Stomach smooth muscle (tissue), 2 donors: ENCODE data around the gene XPOT.

Experiments used
- H3K27ac ChIP-seq: one replicate; pipeline ENCODE4 v1.7.0; 2013; ENCODE audit warnings: mild to moderate bottlenecking, low read length, inconsistent platforms
- H3K27me3 ChIP-seq, 2 donors: one replicate each; pipeline ENCODE4 v1.7.0; 2013; ENCODE audit warnings: low read length in 2 of 2; ENCODE audit not compliant: insufficient read depth in 2 of 2, control insufficient read depth in 1 of 2
- H3K36me3 ChIP-seq, 2 donors: one replicate each; pipeline ENCODE4 v1.7.0; 2013; ENCODE audit warnings: low read length in 2 of 2; ENCODE audit not compliant: control insufficient read depth in 2 of 2, insufficient read depth in 2 of 2
- H3K4me1 ChIP-seq: one replicate; pipeline ENCODE4 v1.7.0; 2013; ENCODE audit warnings: low read length; ENCODE audit not compliant: control insufficient read depth, insufficient read depth
- H3K4me3 ChIP-seq, 2 donors: one replicate each; pipeline ENCODE4 v1.7.0; 2013; ENCODE audit warnings: low read length in 2 of 2
- H3K9ac ChIP-seq, 2 donors: one replicate each; pipeline ENCODE4 v1.7.0; 2013; ENCODE audit warnings: low read length in 2 of 2, mild to moderate bottlenecking in 1 of 2
- H3K9me3 ChIP-seq, 2 donors: one replicate each; pipeline ENCODE4 v1.7.0; 2013; ENCODE audit warnings: low read length in 2 of 2; ENCODE audit not compliant: control insufficient read depth in 2 of 2
- donor health status: healthy.
- donor health status: Pancreatic carcinoma.

XPOT gene

GRCh38 chr12:64468966-64469365 is 64.8 kb downstream of the XPOT start:
- Histone ChIP-seq H3K27me3 (no peaks in the 10 kb centered on the region), H3K27ac (no peak overlapping the region), H3K4me1 (no peaks in the 10 kb centered on the region), H3K36me3 (peaks cover 26 to 52% of the 10 kb centered on the region in 2 donors), H3K9me3 (no peaks in the 10 kb centered on the region), H3K9ac (no peak overlapping the region), H3K4me3 (no peak overlapping the region)

GRCh38 chr12:64469455-64470142 is 65.4 kb downstream of the XPOT start:
- Histone ChIP-seq H3K9ac (no peak overlapping the region), H3K4me3 (no peak overlapping the region), H3K9me3 (no peaks in the 10 kb centered on the region), H3K27me3 (no peaks in the 10 kb centered on the region), H3K36me3 (peaks cover 24 to 54% of the 10 kb centered on the region in 2 donors), H3K27ac (no peak overlapping the region), H3K4me1 (no peaks in the 10 kb centered on the region)

DNA sequence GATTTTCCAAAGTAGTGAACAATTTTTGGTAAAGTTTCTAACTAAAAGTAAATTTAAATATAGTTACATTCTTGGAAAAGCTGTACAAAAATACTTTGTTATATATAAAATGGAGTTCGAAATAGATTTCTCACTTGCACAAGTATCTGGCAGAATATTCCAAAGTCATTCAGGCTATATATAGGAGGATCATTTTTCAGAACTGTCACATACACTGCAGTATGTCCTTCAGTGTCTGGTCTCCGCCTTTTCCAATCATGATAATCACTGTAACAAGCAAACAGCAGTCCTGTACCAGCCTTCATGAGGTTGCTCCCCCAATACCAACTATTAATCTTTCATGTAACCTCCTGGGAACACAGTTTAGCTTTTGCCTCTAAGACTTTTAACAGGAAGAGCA is 66.3 kb downstream of the XPOT start:
- H3K9ac ChIP-seq: no peak overlapping the region
- H3K27me3 ChIP-seq: no peaks in the 10 kb centered on the region
- H3K9me3 ChIP-seq: no peaks in the 10 kb centered on the region
- no peak overlapping the region for H3K4me3 ChIP-seq
- H3K27ac ChIP-seq: no peak overlapping the region
- peaks cover 27 to 56% of the 10 kb centered on the region in 2 donors for H3K36me3 ChIP-seq
- no peaks in the 10 kb centered on the region for H3K4me1 ChIP-seq

DNA sequence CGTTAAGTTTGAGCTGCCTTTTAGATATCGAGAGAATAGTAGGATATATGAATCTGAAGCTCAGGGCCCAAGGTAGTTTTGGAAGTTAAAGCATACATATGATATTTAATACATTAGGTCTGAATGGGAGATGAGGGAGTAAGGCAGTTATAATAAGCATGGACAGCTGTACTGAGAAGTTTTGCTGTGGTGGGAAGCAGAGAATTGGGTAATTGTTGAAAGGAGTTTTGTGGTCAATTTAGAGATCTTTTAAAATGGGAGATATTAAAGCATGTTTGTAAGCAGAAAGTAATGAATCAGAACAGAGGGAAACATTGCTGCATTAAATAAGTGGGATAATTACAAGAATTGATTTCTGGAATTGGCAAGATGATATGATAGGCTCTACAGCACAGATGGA is 69.0 kb downstream of the XPOT start:
- Histone ChIP-seq H3K9me3 (no peaks in the 10 kb centered on the region), H3K36me3 (peaks cover 26 to 60% of the 10 kb centered on the region in 2 donors), H3K27me3 (no peaks in the 10 kb centered on the region), H3K4me1 (no peaks in the 10 kb centered on the region), H3K9ac (no peak overlapping the region), H3K4me3 (no peak overlapping the region), H3K27ac (no peak overlapping the region)

- Histone ChIP-seq H3K36me3 (peaks cover 19 to 47% of the 10 kb centered on the region in 2 donors), H3K9ac (no peak overlapping the region), H3K9me3 (no peaks in the 10 kb centered on the region), H3K4me1 (no peaks in the 10 kb centered on the region), H3K27ac (no peak overlapping the region), H3K27me3 (no peaks in the 10 kb centered on the region), H3K4me3 (no peak overlapping the region)
These were observed 71.3 kb downstream of the XPOT start for GRCh38 chr12:64475518-64475917.

GRCh38 chr12:64476844-64477243 is 72.7 kb downstream of the XPOT start:
- H3K9me3 ChIP-seq: no peaks in the 10 kb centered on the region
- H3K4me1 ChIP-seq: no peaks in the 10 kb centered on the region
- H3K27ac ChIP-seq: no peak overlapping the region
- no peak overlapping the region for H3K4me3 ChIP-seq
- peaks cover 16 to 38% of the 10 kb centered on the region in 2 donors for H3K36me3 ChIP-seq
- H3K9ac ChIP-seq: no peak overlapping the region
- no peaks in the 10 kb centered on the region for H3K27me3 ChIP-seq

- Histone ChIP-seq H3K4me1 (no peaks in the 10 kb centered on the region), H3K36me3 (peaks cover 14 to 40% of the 10 kb centered on the region in 2 donors)
These were observed 74.5 kb downstream of the XPOT start for GRCh38 chr12:64478661-64479060.

GRCh38 chr12:64480148-64480547 is 76.0 kb downstream of the XPOT start:
- Histone ChIP-seq H3K36me3 (peaks cover 10 to 30% of the 10 kb centered on the region in 2 donors), H3K9me3 (no peaks in the 10 kb centered on the region), H3K4me1 (no peaks in the 10 kb centered on the region)

More at GRCh38 chr12:64478661-64479060, 74.5 kb downstream of the XPOT start:
- Histone ChIP-seq H3K27me3 (no peaks in the 10 kb centered on the region), H3K9ac (no peak overlapping the region), H3K4me3 (no peak overlapping the region), H3K9me3 (no peaks in the 10 kb centered on the region), H3K27ac (no peak overlapping the region)

DNA sequence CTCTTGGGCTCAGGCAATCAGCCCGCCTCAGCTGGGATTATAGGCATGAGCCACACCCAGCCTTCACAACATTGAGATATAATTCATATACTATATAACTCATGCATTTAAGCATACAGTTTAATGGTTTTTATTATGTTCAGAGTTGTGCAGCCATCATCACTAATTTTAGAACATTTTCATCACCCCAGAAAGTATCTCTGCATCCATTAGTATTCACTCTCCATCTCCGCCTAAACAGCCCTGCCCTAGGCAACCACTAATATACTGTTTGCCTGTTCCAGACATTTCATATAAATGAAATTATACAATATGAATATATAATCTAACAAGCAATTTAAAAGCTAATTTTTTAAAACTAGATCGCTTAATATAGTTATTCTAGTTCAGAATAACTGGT is 82.5 kb downstream of the XPOT start:
- no peak overlapping the region for H3K27ac ChIP-seq
- peaks cover 14 to 20% of the 10 kb centered on the region in 2 donors for H3K36me3 ChIP-seq
- H3K4me1 ChIP-seq: no peaks in the 10 kb centered on the region
- no peaks in the 10 kb centered on the region for H3K9me3 ChIP-seq
- H3K27me3 ChIP-seq: no peaks in the 10 kb centered on the region
- H3K9ac ChIP-seq: no peak overlapping the region
- no peak overlapping the region for H3K4me3 ChIP-seq

More at GRCh38 chr12:64480148-64480547, 76.0 kb downstream of the XPOT start:
- no peak overlapping the region for H3K4me3 ChIP-seq
- no peak overlapping the region for H3K9ac ChIP-seq
- no peak overlapping the region for H3K27ac ChIP-seq
- no peaks in the 10 kb centered on the region for H3K27me3 ChIP-seq

- Histone ChIP-seq H3K36me3 (peaks cover 14 to 19% of the 10 kb centered on the region in 2 donors), H3K27me3 (no peaks in the 10 kb centered on the region), H3K4me1 (no peaks in the 10 kb centered on the region)
These were observed 87.5 kb downstream of the XPOT start for GRCh38 chr12:64491718-64492117.

DNA sequence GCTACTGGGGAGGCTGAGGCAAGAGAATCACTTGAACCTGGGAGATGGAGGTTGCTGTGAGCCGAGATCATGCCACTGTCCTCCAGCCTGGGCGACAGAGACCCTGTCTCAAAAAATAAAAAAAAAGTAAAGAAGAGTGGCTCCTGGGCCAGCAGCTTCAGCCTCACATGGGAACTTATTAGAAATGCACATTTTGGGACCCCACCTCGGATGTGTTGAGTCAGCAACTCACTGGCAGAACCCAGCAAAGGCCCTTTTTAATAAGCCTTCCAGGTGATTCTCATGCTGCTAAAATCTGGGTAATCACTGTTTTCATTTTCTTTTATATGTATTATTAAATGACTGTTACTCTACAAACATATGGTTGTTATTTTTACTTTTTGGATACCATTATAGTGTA is 89.3 kb downstream of the XPOT start:
- Histone ChIP-seq H3K36me3 (peaks cover 14 to 19% of the 10 kb centered on the region in 2 donors), H3K27me3 (no peaks in the 10 kb centered on the region), H3K4me1 (no peaks in the 10 kb centered on the region), H3K4me3 (no peak overlapping the region), H3K27ac (no peak overlapping the region), H3K9ac (no peak overlapping the region), H3K9me3 (no peaks in the 10 kb centered on the region)

More at GRCh38 chr12:64491718-64492117, 87.5 kb downstream of the XPOT start:
- H3K27ac ChIP-seq: no peak overlapping the region
- H3K4me3 ChIP-seq: no peak overlapping the region
- no peaks in the 10 kb centered on the region for H3K9me3 ChIP-seq
- H3K9ac ChIP-seq: no peak overlapping the region
